Suprapubic skin (tissue), 4 donors: ENCODE results near the gene LRFN2.

Experiments used
- CTCF ChIP-seq, 2 donors: fragments of 200-600 bp in 1 of 2; fragments of 450-650 bp in 1 of 2; sonication (generic) in 1 of 2; IDR thresholded peaks; one replicate each; pipeline ENCODE4 v1.5.1; 2016 to 2019; ENCODE audit warnings: antibody characterized with exemption in 2 of 2, mild to moderate bottlenecking in 1 of 2, moderate library complexity in 1 of 2
- POLR2A ChIP-seq, 2 donors: fragments of 450-650 bp; IDR thresholded peaks; one replicate each; pipeline ENCODE4 v1.6.1; 2017; ENCODE audit warnings: antibody characterized with exemption in 2 of 2, mild to moderate bottlenecking in 2 of 2, moderate library complexity in 2 of 2
- POLR2AphosphoS5 ChIP-seq, 3 donors: sonication (generic); formaldehyde crosslinking; IDR thresholded peaks; one replicate each; pipeline ENCODE4 v1.6.1; 2017; ENCODE audit warnings: antibody characterized with exemption in 3 of 3

- TF ChIP-seq CTCF (IDR thresholded peaks at IDR 0.05) (no peak), POLR2A (IDR thresholded peaks at IDR 0.05) (no peak), POLR2AphosphoS5 (IDR thresholded peaks at IDR 0.05) (no peak)
Observed at GRCh38 chr6:40535819-40536380, 51.3 kb downstream of the LRFN2 start.
